H1 (cell line): Measurements from ENCODE around the gene IL1RAP. TPM values are rescaled to one million over a fixed set of nuclear protein-coding genes. Genes with fewer than 3 reads are reported as not detected.

ENCODE experiments used
- CTCF ChIA-PET: fragments of 300-600 bp; sonication (Branson Sonifier 250); formaldehyde crosslinking; loops from one replicate; lab custom pipeline; 2021; ENCODE audit not compliant: partially characterized antibody; lab: Charles Lee
- POLR2A ChIA-PET: fragments of 300-600 bp; sonication (Branson Sonifier 250); formaldehyde crosslinking; loops from one replicate; lab custom pipeline; 2021; ENCODE audit warnings: inconsistent platforms; ENCODE audit not compliant: partially characterized antibody; lab: Charles Lee
- DNase-seq, 2 experiments: peaks; one replicate each; pipeline versions ENCODE4 v3.0.0 to v3.0.0-alpha.2; 2010 to 2022; ENCODE audit warnings: low spot score in 2 of 2, low read depth in 1 of 2, mixed read lengths in 1 of 2
- FAIRE-seq: peaks from 2 replicates; lab custom pipeline; 2011; peaks lifted over from hg19 to GRCh38; lab: Jason Lieb, UNC
- H2AFZ ChIP-seq: 2 replicates; pipeline ENCODE4 v1.8.1; 2012; ENCODE audit warnings: low read length, inconsistent platforms
- H2AK5ac ChIP-seq: 2 replicates; pipeline ENCODE4 v1.6.1; 2013; ENCODE audit warnings: low read depth, low read length
- H2BK120ac ChIP-seq: replicated peaks from 2 replicates; pipeline ENCODE3; 2013; ENCODE audit warnings: low read depth, low read length, inconsistent platforms
- H2BK12ac ChIP-seq: 2 replicates; pipeline ENCODE4 v1.6.1; 2013; ENCODE audit warnings: low read depth, low read length
- H2BK15ac ChIP-seq: 2 replicates; pipeline ENCODE4 v1.6.1; 2013; ENCODE audit warnings: low read length
- H2BK20ac ChIP-seq: 2 replicates; pipeline ENCODE4 v1.6.1; 2013; ENCODE audit warnings: low read length
- H2BK5ac ChIP-seq: 2 replicates; pipeline ENCODE4 v1.6.1; 2013; ENCODE audit warnings: low read depth, low read length
- H3K14ac ChIP-seq: 2 replicates; pipeline ENCODE4 v1.6.1; 2013; ENCODE audit warnings: inconsistent platforms; ENCODE audit not compliant: insufficient read length
- H3K18ac ChIP-seq: 2 replicates; pipeline ENCODE4 v1.6.1; 2013; ENCODE audit warnings: low read length; ENCODE audit errors: extremely low read depth
- H3K23ac ChIP-seq: 2 replicates; pipeline ENCODE4 v1.6.1; 2013; ENCODE audit warnings: inconsistent platforms; ENCODE audit not compliant: insufficient read length
- H3K23me2 ChIP-seq: 2 replicates; pipeline ENCODE4 v1.6.1; 2013; ENCODE audit warnings: low read depth, low read length
- H3K27ac ChIP-seq: 2 replicates; pipeline ENCODE4 v1.6.1; 2011; ENCODE audit warnings: low read depth, low read length, inconsistent platforms
- H3K27me3 ChIP-seq, 4 experiments: replicated peaks in 1 of 4; 1 replicate in 1 of 4; 2 replicates in 3 of 4; pipeline versions ENCODE4 v1.6.1 to v1.8.1; 2011 to 2013; ENCODE audit warnings: low read length in 3 of 4, mild to moderate bottlenecking in 3 of 4, inconsistent platforms in 2 of 4, mixed read lengths in 2 of 4, moderate library complexity in 1 of 4; ENCODE audit not compliant: control insufficient read depth in 3 of 4, insufficient read depth in 3 of 4; ENCODE audit errors: extremely low read depth in 1 of 4
- H3K36me3 ChIP-seq, 4 experiments: 2 replicates each; pipeline versions ENCODE4 v1.6.1 to v1.8.1; 2011 to 2013; ENCODE audit warnings: mild to moderate bottlenecking in 4 of 4, low read length in 3 of 4, moderate library complexity in 2 of 4, control low read depth in 1 of 4, inconsistent platforms in 1 of 4; ENCODE audit not compliant: insufficient read depth in 4 of 4, control insufficient read depth in 2 of 4
- H3K4ac ChIP-seq: replicated peaks from 2 replicates; pipeline ENCODE3; 2013; ENCODE audit warnings: low read length, low read depth, mixed read lengths, inconsistent platforms; ENCODE audit not compliant: insufficient read length
- H3K4me1 ChIP-seq, 4 experiments: replicated peaks in 1 of 4; 1 replicate in 1 of 4; 2 replicates in 3 of 4; pipeline versions ENCODE4 v1.6.1 to v1.8.1; 2011 to 2013; ENCODE audit warnings: low read length in 3 of 4, inconsistent platforms in 2 of 4, mixed read lengths in 1 of 4; ENCODE audit not compliant: insufficient read depth in 4 of 4, control insufficient read depth in 3 of 4
- H3K4me2 ChIP-seq, 2 experiments: 2 replicates each; pipeline versions ENCODE4 v1.6.1 to v1.8.1; 2011 to 2013; ENCODE audit warnings: low read depth in 2 of 2, low read length in 2 of 2, control low read depth in 1 of 2, inconsistent platforms in 1 of 2, mild to moderate bottlenecking in 1 of 2; ENCODE audit not compliant: insufficient read depth in 1 of 2
- H3K4me3 ChIP-seq, 4 experiments: fragments of 200-600, 300-600 bp in 1 of 4; sonication (generic), shearing (Covaris generic), sonication (Bioruptor Twin) in 1 of 4; 2 replicates each; pipeline versions ENCODE4 v1.5.1 to v1.8.1; 2011 to 2016; ENCODE audit warnings: low read length in 4 of 4, low read depth in 3 of 4, control low read depth in 2 of 4, inconsistent platforms in 2 of 4, mild to moderate bottlenecking in 2 of 4, mixed read lengths in 1 of 4, moderate library complexity in 1 of 4; ENCODE audit not compliant: insufficient read depth in 2 of 4; ENCODE audit errors: extremely low read depth in 1 of 4
- H3K56ac ChIP-seq: replicated peaks from 2 replicates; pipeline ENCODE3; 2013; ENCODE audit warnings: low read depth, mild to moderate bottlenecking, mixed read lengths, low read length, inconsistent platforms; ENCODE audit not compliant: insufficient read length
- H3K79me1 ChIP-seq: 2 replicates; pipeline ENCODE4 v1.6.1; 2013; ENCODE audit warnings: low read depth, low read length, control low read depth
- H3K79me2 ChIP-seq, 2 experiments: 2 replicates each; pipeline versions ENCODE4 v1.6.1 to v1.8.1; 2012 to 2013; ENCODE audit warnings: low read length in 2 of 2, mild to moderate bottlenecking in 2 of 2, inconsistent platforms in 1 of 2; ENCODE audit not compliant: insufficient read depth in 2 of 2, control insufficient read depth in 1 of 2
- H3K9ac ChIP-seq, 4 experiments: replicated peaks in 1 of 4; 1 replicate in 1 of 4; 2 replicates in 3 of 4; pipeline versions ENCODE4 v1.6.1 to v1.8.1; 2011 to 2013; ENCODE audit warnings: low read depth in 3 of 4, low read length in 3 of 4, control low read depth in 2 of 4, mild to moderate bottlenecking in 2 of 4, moderate library complexity in 2 of 4, inconsistent platforms in 1 of 4; ENCODE audit errors: extremely low read depth in 1 of 4
- H3K9me3 ChIP-seq, 2 experiments: 2 replicates each; pipeline versions ENCODE4 v1.6.1 to v1.8.1; 2012 to 2013; ENCODE audit warnings: mild to moderate bottlenecking in 2 of 2, moderate library complexity in 2 of 2, control low read depth in 1 of 2, inconsistent platforms in 1 of 2, low read depth in 1 of 2, low read length in 1 of 2, mixed read lengths in 1 of 2; ENCODE audit not compliant: insufficient read depth in 2 of 2
- H4K20me1 ChIP-seq, 2 experiments: replicated peaks in 1 of 2; 2 replicates each; pipeline versions ENCODE3 to v1.8.1; 2011 to 2013; ENCODE audit warnings: inconsistent platforms in 2 of 2, low read length in 2 of 2, mild to moderate bottlenecking in 1 of 2; ENCODE audit not compliant: insufficient read depth in 2 of 2, control insufficient read depth in 1 of 2
- H4K5ac ChIP-seq: 2 replicates; pipeline ENCODE4 v1.6.1; 2013; ENCODE audit warnings: low read length, low read depth, mixed read lengths, inconsistent platforms; ENCODE audit not compliant: insufficient read length
- H4K8ac ChIP-seq: 2 replicates; pipeline ENCODE4 v1.8.0; 2013; ENCODE audit warnings: mild to moderate bottlenecking, moderate library complexity, low read length, inconsistent platforms; ENCODE audit not compliant: insufficient read depth; ENCODE audit errors: extremely low read depth
- H4K91ac ChIP-seq: replicated peaks from 2 replicates; pipeline ENCODE3; 2013; ENCODE audit warnings: low read length, mixed read lengths, inconsistent platforms; ENCODE audit not compliant: insufficient read length
- GABPA ChIP-seq: IDR thresholded peaks from 2 replicates; pipeline ENCODE4 v1.6.1; 2011; ENCODE audit warnings: mild to moderate bottlenecking, low read length, moderate library complexity, borderline replicate concordance; ENCODE audit not compliant: insufficient read depth
- POLR2A ChIP-seq, 2 experiments: IDR thresholded peaks; 1 replicate in 1 of 2; 2 replicates in 1 of 2; pipeline ENCODE4 v1.6.1; 2011; ENCODE audit warnings: low read depth in 2 of 2, low read length in 2 of 2, mild to moderate bottlenecking in 2 of 2; ENCODE audit errors: control extremely low read depth in 1 of 2
- WGBS, 2 experiments: shearing (Covaris generic) in 1 of 2; methylation state at CpG; one replicate each; pipeline versions ENCODE4 v1.1.6 to v1.1.7; 2013 to 2015; ENCODE audit warnings: low lambda C conversion rate in 2 of 2, mixed read lengths in 2 of 2, inconsistent platforms in 1 of 2, low coverage in 1 of 2, missing lambda C conversion rate in 1 of 2; ENCODE audit not compliant: insufficient replicate concordance in 2 of 2, insufficient coverage in 1 of 2, insufficient read length in 1 of 2; ENCODE audit errors: extremely low coverage in 1 of 2, missing lambda C conversion rate in 1 of 2; 5-methylcytosine and 5-hydroxymethylcytosine counted together
- polyA plus RNA-seq, 7 experiments: library from polyadenylated mRNA; depleted of rRNA in 3 of 7; stranded (reverse) in 5 of 7; unstranded in 2 of 7; fragments of >200 nt in 5 of 7; fragments of 200-250 nt in 2 of 7; gene quantifications; 1 replicate in 5 of 7; 2 replicates in 1 of 7; 4 replicates in 1 of 7; pipeline versions ENCODE4 v1.2.1 to v1.2.3, GENCODE V29; 2011 to 2013; ENCODE audit warnings: missing spikeins in 2 of 7, mixed read lengths in 2 of 7
- total RNA-seq: library from RNA; stranded (reverse); fragmentation: NEBNext Ultra II Directional; extraction: Animal tissue kit (Norgen Biotek cat#: 25700); gene quantifications from 2 replicates; pipeline ENCODE4 v1.2.1, GENCODE V29; 2021

Gene IL1RAP
- total and polyA plus RNA-seq, 2 of the 8 experiments (the other 6 are each of a cell fraction or from before 2014, with no cell fraction given), result 2.4 to 3.9 TPM

DNA sequence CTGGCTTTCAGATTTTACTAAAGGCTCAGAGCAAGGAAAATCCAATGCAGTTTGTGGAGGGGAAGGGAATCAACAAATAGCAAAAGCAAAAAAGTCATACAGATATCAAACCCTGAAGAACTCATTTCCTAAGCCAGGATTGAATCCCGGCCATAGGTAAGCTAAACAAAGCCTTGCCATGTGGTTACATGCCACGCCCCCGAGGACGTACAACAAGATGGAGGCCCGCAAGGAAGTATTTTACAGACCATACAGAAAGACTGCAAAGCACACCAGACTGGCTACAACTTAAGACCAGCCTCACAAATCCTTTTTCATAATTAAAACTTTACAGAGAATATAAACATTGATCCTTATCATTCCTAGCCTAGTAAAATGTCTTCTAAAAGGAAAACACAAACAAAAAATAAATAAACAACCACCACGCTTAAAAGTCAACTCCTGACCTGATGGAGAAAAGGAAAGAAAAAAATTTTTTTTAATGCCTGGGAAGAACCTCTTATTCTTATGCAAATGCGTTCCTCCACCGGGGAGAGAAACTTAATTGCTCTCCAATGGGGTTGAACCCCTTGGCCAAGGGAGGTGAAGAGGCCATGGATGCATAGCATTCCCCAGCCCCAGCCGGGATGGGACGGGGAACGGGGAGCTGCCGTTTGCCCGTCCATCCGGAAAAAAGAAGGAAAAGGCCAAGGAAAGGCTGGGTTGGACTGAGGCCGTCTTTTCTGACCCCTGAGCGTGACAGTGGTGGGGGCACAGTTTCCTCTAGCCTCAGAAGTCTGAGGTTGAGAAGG lies 39.3 kb downstream of the IL1RAP start:
- FAIRE-seq (peak; percentile 79), DNase-seq (peak; percentile 47 to 65)
- no peaks in the 10 kb centered on the region; a peak in 1 of 8 replicates for H3K36me3 ChIP-seq
- 50% methylated on average over 15 of the region's 16 CpGs; no CpG with 5 or more reads in 1 of the 2 experiments for WGBS, 2 experiments
- no peak overlapping the region for H3K14ac ChIP-seq
- H3K18ac ChIP-seq, result no peak overlapping the region; the same call in 1 of the 2 replicates
- H3K23ac ChIP-seq, result no peak overlapping the region
- no peaks in the 10 kb centered on the region for H3K79me2 ChIP-seq
- H2BK20ac ChIP-seq, result no peak overlapping the region
- no peak overlapping the region for H2BK15ac ChIP-seq
- ChIA-PET POLR2A (interaction anchor here (1.0 to 1.7 kb wide), 4 partner anchors 20 to 512 kb away, joined by 3 to 5 read pairs (median 4); partner anchors contain the start of gene IL1RAP), CTCF (interaction anchor here (0.6 kb wide), 1 partner anchor 20 kb away, joined by 3 read pairs; no protein-coding TSS in a partner anchor)
- H3K9ac ChIP-seq, result no peak overlapping the region; a peak in 1 of 7 replicates
- H3K4me1 ChIP-seq, result peaks cover 0 to 3% (median 2%) of the 10 kb centered on the region in 4 experiments; a peak in 2 of 7 replicates
- no peak overlapping the region for H3K56ac ChIP-seq
- H4K20me1 ChIP-seq, result no peaks in the 10 kb centered on the region
- no peak overlapping the region for H2BK120ac ChIP-seq
- H3K4me2 ChIP-seq, result peak overlapping the region in 1 of 2 experiments; percentile 1; a peak in 1 of 4 replicates
- H3K23me2 ChIP-seq, result no peaks in the 10 kb centered on the region; the same call in 1 of the 2 replicates
- H3K4ac ChIP-seq, result no peak overlapping the region
- H2AFZ ChIP-seq, result no peak overlapping the region
- H2BK12ac ChIP-seq, result no peak overlapping the region
- H2AK5ac ChIP-seq, result no peak overlapping the region
- 0 out of 4 replicates have a peak, but pooled peaks cover 0 to 3% of the 10 kb centered on the region in 2 experiments for H3K9me3 ChIP-seq
- H2BK5ac ChIP-seq, result peak overlapping the region; percentile 47; the same call in 1 of the 2 replicates
- H3K27ac ChIP-seq, result peak overlapping the region; percentile 65; the same call in 1 of the 2 replicates
- H4K5ac ChIP-seq, result no peak overlapping the region
- H4K8ac ChIP-seq, result no peak overlapping the region
- H3K79me1 ChIP-seq, result no peaks in the 10 kb centered on the region
- no peak overlapping the region for H4K91ac ChIP-seq
- peak overlapping the region in 1 of 4 experiments; percentile 20; a peak in 1 of 8 replicates for H3K4me3 ChIP-seq
- H3K27me3 ChIP-seq, result no peaks in the 10 kb centered on the region
- TF ChIP-seq GABPA (no peak), POLR2A (IDR thresholded peaks at IDR 0.05; ENCODE audit: control extremely low read depth in 1 of 2, low read depth in 2 of 2, low read length in 2 of 2) (no peak)
